GM21786 (cell line): ENCODE measurements around the gene ZNF253.
A peak's percentile ranks its signal among the peaks of the same experiment; 100 is the strongest.
"Not testable (repeated sequence)": the region's sequence is repeated elsewhere in the genome, so short reads cannot be mapped to it uniquely, and the experiment has no call there.

Source experiments
- ATAC-seq: cut with Tn5 transposase; IDR thresholded peaks from one replicate; pipeline ENCODE4 v1.9.1; 2021; ENCODE audit not compliant: unreplicated experiment

Gene ZNF253

DNA sequence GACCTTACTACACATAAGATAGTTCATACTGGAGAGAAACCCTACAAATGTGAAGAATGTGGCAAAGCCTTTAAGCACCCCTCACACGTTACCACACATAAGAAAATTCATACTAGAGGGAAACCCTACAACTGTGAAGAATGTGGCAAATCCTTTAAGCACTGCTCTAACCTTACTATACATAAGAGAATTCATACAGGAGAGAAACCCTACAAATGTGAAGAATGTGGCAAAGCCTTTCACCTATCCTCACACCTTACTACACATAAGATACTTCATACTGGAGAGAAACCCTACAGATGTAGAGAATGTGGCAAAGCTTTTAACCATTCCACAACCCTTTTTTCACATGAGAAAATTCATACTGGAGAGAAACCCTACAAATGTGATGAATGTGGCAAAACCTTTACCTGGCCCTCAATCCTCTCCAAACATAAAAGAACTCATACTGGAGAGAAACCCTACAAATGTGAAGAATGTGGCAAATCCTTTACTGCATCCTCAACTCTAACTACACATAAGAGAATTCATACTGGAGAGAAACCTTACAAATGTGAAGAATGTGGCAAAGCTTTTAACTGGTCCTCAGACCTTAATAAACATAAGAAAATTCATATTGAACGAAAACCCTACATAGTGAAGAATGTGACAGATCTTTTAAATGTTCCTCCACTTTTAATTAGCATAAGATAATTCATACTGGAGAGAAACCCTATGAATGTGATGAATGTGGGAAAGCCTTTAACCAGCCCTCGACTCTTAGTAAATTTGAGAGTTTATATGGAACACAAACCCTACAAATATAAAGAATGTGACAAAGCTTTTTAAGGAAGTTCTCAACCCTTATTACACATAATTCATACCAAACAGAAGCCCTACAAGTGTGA is 26.6 kb downstream of the ZNF253 start:
- ATAC-seq, result not testable (repeated sequence)

DNA sequence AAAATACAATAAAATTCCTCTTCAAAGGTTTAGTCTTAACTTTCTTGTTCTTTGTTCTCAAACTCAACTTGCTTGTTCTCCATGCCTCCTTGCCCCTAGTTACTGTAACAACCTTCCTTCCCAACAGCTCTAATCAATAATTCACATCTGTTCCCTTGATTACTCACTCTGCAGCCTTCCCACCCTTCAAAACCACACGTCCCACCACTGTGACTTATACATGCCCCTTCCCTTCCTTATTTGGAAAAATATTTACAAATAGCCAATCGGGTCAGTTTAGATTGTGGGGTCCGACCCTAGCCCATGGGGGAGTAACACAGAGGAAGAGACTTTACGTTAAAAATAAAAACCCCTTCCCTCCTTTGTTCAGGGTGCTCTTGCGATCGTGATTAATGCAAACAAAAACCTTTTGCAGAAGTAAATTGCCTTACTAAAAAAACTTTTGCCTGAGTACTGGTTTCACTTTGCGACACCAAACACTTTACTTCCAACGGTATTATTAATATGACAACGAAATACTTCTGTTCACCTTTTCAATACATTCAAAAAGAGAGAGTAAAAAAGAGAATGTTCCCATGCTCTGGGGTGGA is 34.6 kb downstream of the ZNF253 start:
- peak; percentile 3 for ATAC-seq

DNA sequence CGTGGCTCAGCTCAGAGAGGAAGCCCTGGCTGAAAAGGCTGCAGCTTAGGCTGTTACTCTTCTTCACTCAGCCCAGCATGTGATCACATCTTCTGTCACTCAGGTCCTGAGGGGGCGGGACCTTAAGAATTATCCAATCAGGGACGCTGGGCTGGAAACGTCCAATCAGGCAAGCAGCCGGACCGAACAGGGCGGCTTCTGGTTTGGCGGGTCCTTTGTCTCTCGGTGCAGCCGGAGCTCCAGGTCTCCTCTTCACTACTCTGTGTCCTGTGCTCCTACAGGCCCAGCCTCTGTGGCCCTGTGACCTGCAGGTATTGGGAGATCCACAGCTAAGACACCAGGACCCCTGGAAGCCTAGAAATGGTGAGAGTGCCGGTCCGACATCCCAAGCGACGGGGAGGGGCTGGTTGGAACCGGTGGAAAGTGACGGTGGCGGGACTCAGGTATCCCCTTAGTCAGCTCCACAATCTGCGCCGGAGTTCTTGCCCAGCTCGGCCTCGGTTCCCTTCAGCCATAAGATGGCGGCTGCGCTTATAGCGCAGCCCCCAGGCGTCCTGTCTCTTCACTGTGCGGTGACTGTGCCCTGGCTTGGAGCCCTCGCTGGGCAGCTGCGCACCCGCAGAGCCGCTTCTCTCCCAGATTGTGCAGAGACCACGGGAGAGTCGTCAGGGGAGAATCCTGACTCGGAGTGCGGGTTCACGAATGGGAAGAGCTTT is 35.2 kb downstream of the ZNF253 start, which contains the start of gene ZNF93:
Gene ZNF93, plus strand, starts transcription at position 218 of the 716 bp plus-strand sequence. Its CDS starts 143 bp downstream, at position 361.
- peak; percentile 96 for ATAC-seq

DNA sequence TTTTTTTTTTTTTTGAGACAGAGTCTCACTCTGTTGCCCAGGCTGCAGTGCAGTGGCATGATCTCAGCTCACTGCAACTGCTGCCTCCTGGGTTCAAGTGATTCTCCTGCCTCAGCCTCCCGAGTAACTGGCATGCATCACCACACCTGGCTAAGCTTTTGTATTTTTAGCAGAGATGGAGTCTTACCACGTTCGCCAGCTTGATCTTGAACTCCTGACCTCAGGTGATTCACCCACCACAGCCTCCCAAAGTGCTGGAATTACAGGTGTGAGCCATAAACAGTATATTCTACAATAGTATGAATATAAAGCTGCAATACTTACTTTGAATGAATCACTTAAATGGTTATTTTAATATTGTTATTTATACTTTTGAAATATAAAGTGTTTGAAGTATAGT is 41.9 kb downstream of the ZNF253 start:
- not testable (repeated sequence) for ATAC-seq

DNA sequence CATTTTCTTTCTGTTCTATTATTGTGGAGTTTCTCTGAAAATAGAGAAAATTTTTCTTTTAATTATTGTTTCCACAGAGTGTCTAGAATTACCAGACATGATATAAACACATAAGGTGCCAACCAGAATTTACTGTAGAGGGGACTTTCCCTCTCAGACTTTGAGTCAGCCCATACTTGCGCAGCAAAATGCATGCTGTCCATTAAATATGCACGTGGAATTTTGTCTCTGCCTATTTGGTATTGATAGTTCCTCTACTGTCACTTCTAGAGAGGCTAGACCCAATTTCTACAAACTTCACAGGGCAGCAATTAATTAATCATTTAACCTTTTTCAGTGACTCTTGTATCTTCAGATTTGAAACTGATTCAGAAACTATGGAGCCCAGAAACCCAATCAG is 44.0 kb downstream of the ZNF253 start:
- ATAC-seq, result no peak

DNA sequence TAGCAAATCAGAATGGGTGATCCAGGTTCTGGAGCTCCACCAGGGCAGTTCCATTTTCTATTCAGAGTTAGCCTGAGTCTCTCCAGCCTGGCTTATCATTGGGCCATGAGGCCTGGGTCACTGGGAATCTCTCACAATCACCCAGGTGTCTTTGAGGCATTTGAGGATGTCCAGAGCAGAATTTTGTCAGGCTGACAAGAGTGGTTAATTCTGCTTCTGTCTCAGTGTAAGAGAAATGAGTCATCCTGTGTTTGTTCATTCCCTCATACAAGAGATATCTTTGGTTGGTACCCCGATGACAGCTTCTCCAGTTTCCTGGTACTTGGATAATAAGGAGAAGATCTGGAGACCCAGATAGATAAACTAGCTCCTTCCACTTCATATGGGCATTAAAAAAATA is 45.5 kb downstream of the ZNF253 start:
- no peak for ATAC-seq

DNA sequence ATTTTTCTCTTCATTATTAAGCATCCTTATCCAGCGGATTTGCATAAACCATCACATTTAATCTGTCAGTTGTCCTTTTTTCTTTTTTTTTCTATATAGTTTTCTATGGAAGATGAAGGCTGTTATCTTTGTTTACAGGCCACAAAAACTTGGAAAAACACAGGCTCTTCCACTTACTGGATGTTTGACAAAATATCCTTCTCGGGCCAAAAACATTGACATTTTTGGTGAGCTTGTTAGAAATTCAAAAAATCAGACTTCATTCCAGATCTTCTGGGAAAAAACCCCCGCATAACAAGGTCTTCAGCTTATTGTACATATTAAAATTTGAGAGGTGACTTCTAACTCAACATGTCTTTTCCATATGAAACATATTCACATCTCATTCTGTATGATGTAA is 48.9 kb downstream of the ZNF253 start:
- no peak for ATAC-seq

DNA sequence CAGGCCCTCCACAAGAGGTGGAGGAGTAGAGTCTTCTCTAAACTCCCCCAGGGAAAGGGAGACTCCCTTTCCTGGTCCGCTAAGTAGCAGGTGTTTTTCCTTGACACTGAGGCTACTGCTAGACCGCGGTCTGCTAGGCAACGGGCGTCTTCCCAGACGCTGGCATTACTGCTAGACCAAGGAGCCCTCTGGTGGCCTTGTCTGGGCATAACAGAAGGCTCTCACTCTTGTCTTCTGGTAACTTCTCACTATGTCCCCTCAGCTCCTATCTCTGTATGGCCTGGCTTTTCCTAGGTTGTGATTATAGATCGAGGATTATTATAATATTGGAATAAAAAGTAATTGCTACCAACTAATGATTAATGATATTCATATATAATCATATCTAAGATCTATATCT is 64.7 kb downstream of the ZNF253 start:
- ATAC-seq, result not testable (repeated sequence)

DNA sequence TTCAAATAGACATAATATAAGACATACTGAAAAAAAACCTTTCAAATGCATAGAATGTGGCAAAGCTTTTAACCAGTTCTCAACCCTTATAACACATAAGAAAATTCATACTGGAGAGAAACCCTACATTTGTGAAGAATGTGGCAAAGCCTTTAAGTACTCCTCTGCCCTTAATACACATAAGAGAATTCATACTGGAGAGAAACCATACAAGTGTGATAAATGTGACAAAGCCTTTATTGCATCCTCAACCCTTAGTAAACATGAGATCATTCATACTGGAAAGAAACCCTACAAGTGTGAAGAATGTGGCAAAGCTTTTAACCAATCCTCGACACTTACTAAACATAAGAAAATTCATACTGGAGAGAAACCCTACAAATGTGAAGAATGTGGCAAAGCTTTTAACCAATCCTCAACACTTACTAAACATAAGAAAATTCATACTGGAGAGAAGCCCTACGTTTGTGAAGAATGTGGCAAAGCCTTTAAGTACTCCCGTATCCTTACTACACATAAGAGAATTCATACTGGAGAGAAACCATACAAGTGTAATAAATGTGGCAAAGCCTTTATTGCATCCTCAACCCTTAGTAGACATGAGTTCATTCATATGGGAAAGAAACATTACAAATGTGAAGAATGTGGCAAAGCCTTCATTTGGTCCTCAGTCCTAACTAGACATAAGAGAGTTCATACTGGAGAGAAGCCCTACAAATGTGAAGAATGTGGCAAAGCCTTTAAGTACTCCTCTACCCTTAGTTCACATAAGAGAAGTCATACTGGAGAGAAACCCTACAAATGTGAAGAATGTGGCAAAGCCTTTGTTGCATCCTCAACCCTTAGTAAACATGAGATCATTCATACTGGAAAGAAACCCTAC is 68.0 kb downstream of the ZNF253 start:
- not testable (repeated sequence) for ATAC-seq

DNA sequence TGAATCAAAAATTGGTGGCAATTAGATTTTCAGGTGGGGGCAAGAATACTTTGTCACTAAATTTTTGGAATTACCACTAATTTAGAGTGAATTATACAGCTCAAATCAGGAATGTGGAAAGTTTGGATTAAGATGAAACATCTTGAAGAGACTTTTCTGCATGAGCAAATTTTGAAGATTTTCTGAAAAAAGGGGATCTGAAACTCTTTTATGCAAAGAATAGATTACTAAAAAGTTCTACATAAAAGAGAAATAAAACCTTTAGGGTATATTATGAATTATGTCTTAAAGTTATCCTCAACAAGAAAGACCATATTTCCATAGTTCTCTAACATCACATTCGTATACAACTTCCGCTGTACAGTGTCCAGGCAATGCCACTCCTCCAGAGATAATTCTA is 71.7 kb downstream of the ZNF253 start:
- no peak for ATAC-seq

DNA sequence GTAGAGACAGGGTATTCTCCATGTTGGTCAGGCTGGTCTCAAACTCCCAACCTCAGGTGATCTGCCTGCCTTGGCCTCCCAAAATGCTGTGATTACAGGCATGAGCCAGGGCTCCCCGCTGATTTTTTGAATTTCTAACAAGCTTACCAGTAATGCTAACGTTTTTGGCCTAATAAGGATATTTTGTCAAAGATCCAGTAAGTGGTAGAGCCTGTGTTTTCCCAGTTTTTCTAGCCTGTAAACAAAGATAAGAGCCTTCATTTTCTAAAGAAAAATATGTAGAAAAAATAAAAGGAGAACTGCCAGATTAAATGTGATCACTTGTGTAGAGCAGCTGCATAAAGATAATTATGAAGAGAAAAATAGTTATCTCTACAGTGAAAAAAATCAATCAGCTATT is 72.8 kb downstream of the ZNF253 start:
- no peak for ATAC-seq

DNA sequence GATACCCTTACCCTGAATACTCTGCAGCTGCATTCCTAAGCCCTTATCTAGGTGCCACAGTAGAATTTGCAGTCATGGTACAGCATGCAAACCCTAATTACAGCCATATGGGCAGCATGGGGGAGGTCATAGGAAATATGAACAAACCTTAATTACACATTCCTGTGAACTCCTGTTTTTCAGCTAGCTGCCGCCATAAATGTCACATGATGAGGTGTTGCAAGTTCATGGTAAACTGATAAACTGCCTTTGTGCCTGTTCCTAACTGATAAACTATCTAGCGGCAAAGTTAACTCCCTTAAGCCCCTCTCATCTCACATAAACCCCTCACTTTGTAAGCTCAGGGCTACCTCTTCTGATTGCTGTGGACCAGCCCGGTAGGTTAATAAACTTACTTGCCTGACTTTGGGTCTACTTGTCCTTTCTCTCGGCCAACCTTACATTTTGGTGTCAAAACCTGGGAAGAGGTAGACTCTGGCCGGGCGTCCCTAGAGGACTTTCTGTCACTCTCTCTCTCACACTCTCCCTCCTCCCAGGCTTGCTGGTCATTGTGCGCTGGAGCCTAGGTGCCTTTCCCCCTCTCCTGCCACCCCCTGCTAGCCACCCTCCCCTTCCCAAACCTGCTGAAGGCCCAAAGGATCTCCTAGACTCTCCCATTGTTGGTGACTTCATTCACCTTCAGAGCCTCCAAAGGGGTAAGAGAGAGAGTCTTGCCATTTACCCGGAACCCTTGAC is 78.3 kb downstream of the ZNF253 start:
- ATAC-seq, result no peak
